HS-27A (cell line): Measurements from ENCODE around the gene STXBP5.
A peak's percentile ranks its signal among the peaks of the same experiment; 100 is the strongest.

Experiments used
- DNase-seq: peaks from one replicate; pipeline ENCODE4 v3.0.0-alpha.2; 2012; ENCODE audit warnings: low read depth, missing footprints

The STXBP5 gene

GRCh38 chr6:147178355-147178754 lies 25.9 kb upstream of the STXBP5 start:
- DNase-seq = no peak

DNA sequence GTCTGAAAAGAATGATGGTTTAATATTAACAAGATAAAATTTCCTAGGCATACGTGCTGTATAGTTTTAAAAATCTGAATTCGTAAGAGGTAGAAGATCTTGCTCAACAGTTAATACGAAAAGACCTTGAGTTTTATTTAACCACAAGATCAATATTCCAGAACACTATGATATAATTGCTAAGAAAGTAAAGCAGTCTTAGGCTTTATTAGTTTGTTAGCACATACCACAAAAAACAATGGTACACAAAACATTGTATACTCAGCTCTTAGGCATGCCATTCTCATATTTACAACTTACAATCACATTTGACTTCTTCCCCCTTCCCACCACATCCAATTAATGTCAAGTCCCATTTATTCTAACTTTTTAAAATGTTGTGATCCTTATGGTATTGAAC lies 24.4 kb upstream of the STXBP5 start:
- no peak for DNase-seq

DNA sequence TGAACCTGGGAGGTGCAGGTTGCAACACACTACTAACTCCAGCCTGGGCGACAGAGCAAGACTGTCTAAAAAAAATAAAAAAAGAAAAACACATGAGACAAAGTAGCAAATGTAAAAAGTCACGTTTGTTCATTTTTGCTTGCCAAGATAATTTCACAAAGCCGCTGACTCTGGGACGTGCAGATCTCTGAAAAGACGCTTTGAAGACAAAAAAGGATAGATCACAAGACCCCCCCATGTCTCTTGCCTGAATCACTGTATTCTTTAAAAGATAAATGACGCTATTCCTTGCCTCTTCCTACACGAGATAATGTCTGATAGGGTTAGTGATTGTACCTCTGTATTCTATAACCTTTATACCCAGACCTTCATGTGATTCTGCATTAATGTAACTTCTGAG lies 23.3 kb upstream of the STXBP5 start:
- DNase-seq = no peak

GRCh38 chr6:147184379-147184778 lies 19.8 kb upstream of the STXBP5 start:
- no peak for DNase-seq

DNA sequence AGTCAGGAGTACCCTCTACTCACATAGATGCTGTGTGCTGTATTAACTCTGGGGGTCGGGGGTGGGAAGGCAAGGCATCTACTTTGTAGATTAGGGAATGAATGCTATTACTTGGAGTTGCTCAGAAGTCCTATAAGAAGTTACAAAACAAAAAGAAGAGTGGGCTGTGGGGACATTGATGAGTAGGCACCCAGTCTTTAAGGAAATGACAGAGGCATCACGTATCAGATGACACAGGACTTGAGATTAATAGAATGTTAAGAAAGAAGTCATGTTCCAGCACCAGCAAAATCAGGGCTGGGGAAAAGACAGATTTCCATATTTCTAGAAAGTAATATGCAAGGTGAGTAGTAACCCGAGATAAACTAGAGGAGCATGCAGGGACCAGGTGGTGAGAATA lies 19.0 kb upstream of the STXBP5 start:
- DNase-seq = no peak

GRCh38 chr6:147190556-147190955 lies 13.7 kb upstream of the STXBP5 start:
- no peak for DNase-seq

DNA sequence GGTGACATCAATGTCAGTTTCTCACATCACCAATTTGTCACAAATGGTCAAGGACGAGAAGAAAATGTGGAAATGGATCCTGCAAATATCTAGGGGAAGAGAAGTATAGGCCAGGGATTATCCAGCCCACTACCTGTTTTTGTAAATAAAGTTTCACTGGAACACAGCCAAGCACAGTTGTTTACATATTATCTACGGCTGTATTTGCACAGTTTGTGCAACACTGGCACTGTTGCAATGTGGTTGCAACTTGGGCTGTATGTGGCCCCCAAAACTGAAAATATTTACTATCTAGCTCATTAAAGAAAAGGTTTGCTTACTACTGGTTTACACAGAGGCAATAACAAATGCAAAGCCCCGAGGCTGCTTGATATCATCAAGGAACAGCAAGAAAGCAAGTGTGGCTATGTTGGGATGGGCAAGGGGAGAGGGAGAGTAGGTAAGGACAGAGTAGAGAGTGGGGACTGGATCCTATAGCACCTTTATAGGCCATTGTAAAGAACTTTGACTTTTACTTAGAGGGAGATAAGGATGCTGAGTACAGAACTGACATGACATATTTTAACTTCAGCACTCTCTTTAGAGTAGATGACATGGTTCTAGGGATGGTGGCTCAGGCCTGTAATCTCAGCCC lies 11.8 kb upstream of the STXBP5 start:
- no peak for DNase-seq

DNA sequence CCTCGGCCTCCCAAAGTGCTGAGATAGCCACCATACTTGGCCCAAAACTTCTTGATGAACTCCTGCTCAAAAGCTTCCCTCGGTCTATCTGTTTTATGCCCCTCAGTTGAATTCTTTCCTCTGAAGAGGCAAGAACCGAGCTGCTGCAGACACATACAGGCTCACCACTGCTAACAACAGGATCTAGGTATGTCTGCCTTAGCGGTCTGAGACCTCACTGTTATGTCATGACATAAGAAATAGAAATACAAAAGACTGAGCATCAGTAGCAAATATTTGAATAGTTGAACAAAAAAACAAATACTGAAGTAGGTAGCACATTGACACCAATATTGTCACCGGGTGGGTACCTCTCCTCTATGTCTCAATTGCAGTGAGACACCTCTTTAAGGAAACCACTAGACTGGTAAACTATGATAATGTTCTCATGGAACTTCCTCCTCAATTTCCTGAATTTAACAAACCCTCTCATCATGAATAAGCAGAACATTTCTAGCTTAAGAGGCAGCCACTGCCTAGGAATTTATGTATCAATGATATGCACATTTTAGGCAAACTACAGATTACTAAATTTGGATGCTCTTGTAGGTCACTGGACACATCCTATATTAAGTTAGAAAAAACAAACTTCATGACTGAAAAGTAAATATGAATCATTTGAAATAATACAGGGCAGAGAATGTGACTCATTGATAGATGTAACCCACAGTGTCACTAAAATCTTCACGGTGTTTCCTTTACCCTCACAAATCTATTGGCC lies 9.4 kb upstream of the STXBP5 start:
- DNase-seq = no peak

DNA sequence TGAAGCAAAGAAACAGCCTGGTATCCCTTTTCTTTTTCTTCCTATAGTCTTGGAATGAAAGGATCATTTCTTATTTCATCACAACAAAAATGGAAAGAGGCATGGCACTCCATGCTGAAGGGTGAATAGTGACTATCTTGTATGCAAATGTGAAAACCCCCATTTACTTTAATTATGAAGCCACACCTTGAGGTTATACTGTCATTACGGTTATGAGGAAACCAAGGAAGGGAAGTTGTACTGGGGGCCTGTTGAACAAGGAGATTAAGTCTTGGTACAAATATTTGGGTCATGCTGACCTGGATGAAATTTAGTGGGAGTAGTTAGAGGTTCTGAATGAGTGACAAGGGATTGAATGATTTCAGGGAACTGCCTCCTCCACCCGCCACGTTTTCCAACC lies 8.7 kb upstream of the STXBP5 start:
- no peak for DNase-seq

DNA sequence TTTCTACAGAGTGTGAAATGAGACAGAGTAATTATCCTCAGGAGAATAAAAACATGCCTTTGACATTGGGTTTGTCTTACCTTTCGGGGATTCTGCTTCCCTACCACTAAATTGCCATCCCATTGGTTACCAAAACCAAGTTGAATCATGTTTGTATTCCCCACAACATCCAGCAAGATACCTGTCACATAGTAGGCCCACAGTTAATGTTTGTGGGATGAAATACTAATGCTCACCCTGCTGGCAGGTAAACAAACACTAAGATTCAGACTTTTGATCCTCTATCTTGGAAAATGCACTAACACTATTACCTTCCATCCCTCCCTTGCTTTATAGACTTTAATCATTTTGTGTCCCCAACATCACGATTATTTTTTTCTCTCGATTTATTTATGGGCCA lies 8.2 kb upstream of the STXBP5 start:
- DNase-seq = no peak

DNA sequence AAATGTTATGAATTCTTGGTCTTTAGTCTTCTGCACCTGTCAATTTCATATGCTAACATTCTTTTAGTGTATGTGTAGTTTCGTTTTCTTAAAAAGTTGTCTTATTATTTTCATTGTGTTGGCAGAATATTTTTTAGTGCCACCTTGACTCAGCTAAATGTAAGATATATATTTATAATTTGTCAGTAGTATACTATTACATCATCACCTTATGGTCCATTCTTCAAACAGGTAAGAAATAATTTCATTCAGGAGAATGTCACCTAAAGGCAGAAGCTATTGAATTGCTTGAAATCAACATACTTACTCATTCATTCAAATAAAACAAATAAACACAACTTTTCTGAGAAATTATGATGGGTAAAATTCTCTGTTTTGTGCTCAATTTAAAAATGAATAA lies 3.5 kb upstream of the STXBP5 start:
- no peak for DNase-seq

- DNase-seq = no peak
These were observed 2.2 kb upstream of the STXBP5 start for GRCh38 chr6:147201885-147202515.

DNA sequence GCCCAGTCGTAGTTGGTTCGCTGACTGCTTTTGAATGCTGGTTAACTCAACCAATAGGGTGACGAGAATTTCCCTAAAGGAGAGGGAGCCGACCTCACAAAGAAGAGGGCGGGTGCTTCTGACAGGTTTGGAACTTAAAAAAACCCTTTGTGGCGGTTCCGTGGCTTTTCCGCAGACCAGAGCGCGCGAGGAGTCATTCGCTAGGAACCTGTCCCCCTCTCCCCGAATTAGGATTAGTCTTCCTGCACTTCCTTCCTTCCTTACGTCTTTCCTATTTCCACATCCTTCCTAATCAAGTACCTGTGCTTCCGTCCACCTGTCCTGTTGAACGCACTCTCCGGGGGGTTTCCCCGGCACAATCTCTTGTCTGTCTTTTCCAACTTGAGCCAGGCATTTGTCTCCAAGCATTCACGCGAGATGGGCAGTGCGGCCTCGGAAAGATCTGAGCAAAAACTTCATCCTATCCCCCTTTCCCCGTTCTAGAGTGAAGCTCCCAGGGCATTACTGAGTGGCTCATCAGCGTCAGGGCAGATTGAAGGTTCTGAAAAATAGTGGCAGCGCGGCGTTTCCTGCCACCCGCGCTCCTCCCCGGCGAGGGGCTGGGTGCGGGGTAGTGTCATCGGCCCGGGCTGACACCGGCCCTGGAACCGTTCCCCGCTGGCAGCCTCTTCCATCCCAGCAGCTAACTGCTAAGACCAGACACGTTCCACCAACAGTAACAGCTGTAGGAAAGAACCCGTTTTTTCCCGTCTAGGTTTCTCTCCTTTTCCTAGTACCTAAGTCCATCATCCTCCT lies 1.5 kb upstream of the STXBP5 start:
- DNase-seq = peak; percentile 91

- DNase-seq = peak; percentile 68
These were observed 732 bp upstream of the STXBP5 start for GRCh38 chr6:147203311-147204059.

DNA sequence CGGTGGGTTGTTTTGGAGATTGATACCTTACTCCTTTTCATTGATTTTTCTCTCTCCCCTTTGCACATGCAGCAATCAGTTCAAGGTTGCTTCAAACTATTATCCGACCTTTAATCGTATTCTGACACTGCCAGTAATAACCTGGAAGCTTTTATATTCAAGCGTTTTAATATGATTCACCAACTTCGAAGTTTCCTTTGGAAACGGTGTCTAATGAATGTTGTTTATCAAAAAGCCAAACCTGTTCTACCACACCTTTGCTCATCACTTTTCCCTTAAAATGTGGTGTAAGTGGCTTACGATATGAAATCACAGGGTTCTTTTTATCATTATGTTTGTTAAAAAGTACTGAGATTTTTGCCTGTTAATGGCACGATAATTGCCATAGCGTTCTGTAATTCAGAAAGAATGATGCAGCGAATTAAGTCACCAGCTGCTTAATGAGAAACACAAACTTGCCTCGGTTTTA lies 660 bp downstream of the STXBP5 start:
- no peak for DNase-seq

DNA sequence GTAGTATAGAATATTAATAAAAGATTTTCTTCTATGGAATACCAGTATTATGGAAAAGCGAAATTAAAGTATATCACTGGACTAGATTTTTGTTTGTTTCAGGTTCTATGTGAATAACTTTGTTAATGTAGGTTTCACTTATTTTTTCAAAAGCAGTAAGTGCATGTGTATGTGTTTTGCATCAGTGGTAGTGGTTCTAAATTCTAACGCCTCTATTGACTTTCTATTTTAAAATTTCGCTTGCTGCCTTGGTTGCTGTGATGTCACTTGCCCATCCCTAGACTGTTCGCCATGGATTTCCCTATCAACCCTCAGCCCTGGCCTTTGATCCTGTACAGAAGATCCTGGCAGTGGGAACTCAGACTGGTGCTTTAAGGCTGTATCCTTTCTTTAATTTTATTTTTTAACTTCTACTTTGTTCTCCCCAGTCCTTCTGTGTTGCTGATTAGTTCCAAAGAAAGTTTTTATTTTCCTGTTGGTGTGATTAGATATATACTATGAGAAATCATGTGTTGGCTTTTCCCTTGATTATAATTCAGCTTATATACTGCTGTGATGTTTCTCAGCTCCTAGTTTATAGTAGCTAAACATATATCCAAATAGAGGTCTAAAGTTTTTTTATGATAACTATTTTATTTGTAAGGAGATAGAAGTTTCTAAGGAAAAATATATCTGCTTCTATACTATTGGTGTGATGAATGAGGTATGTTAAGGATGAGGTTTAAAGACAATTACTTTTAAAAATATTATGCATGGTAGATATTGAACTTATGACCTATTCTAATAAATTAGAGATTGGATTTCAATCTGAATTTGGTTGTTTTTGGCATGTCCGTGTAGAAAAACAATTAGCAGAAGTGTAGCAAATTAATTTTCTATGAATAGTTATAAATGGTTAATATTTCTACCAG lies 1.7 kb downstream of the STXBP5 start:
- no peak for DNase-seq

GRCh38 chr6:147207351-147207750 lies 3.1 kb downstream of the STXBP5 start:
- no peak for DNase-seq

- DNase-seq = no peak
These were observed 3.9 kb downstream of the STXBP5 start for GRCh38 chr6:147207837-147208754.

DNA sequence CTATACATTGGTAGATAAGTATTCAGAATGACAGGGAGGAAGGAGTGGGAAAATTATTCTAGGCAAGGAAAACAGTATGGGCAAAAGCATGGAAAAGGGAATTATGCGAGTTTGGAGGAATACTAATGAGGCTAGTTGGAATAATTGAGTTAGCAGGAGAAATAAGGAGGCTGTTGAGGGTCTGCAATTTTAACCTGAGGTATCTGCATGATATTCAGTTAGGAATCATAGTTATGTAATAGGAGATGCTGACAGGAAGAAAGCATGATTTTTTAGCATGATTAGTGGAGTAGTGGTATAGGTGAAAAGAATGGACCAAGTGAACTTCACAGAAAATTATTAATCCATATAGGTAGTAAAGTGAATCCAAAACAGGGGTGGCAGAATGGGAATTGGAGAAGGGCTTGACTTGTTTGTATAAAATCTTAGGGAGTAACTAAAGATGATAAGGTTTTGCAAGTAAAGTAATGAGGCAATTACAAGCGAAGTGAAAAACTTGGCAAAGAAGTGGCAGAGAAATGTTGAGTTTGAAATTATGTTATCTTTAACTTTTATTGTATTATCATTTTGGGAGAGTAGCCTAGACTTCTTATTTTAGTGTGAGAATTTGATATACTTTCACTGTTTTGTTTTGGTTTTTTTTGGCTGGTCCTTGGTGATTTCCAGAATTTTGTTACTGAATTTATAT lies 5.7 kb downstream of the STXBP5 start:
- DNase-seq = no peak
